HUDEP-2 (cell line): ENCODE measurements around the gene SLC39A8.
"Not testable (repeated sequence)": the region's sequence is repeated elsewhere in the genome, so short reads cannot be mapped to it uniquely, and the experiment has no call there.

ENCODE experiments used
- DNase-seq, 76 experiments: peaks; one replicate each; lab custom pipeline; 2025; ENCODE audit not compliant: unreplicated experiment in 76 of 76; lab: John Stamatoyannopoulos, UW

The SLC39A8 gene

DNA sequence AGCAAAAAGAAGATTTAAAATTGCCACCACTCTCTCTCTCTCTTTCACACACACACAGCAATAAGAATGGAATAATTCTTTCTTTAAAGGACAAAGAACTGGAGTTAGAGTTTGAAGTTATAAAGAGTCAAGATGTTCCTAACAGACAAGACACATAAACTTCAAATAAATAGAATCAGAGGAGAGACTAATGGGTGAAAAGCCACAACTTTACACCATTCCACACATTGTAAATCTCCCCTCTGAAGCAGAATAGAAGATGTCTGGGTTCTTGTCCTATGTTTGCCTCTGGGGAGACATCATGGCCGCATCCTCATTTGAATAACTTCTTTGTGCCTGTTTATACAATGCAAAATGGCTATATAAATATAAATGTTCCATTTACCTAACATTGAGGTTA lies 39.6 kb downstream of the SLC39A8 start:
- DNase-seq: no peak

DNA sequence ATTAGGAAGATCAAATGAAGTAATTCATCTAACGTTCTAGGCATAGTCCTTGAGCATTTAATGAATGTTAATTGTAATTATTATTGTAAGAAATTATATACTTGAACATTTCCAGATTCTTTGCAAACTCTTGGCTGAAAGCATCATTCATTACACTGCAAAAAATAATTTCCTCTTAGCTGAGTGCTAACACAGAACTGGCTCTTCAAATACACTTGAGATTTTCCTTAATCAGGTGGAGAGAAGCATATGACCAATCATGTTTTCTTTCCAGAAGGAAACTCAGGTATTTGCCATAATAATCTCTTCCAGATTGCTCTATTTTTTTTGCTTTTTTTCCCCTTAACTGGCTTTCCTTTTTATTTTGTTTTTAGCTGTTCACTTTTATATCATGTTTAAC lies 42.5 kb downstream of the SLC39A8 start:
- no peak for DNase-seq

DNA sequence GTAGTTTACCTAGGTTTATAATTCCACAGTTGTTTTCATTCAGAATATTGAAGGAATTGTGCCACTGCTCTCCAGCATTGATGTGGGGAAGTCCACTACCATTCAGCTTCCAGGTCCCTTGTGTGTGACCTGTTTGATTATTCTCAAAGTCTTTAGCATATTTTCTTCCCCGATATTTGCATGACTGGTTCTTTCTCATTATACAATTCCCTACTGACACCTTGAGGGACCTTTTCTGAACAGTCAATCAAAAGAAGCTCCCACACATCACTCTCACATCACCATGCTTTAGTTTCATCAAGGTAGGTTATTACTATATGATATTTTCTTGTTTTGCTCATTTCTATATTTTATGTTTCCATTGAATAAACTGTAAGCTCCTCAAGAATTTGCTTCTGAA lies 44.1 kb downstream of the SLC39A8 start:
- DNase-seq: no peak

DNA sequence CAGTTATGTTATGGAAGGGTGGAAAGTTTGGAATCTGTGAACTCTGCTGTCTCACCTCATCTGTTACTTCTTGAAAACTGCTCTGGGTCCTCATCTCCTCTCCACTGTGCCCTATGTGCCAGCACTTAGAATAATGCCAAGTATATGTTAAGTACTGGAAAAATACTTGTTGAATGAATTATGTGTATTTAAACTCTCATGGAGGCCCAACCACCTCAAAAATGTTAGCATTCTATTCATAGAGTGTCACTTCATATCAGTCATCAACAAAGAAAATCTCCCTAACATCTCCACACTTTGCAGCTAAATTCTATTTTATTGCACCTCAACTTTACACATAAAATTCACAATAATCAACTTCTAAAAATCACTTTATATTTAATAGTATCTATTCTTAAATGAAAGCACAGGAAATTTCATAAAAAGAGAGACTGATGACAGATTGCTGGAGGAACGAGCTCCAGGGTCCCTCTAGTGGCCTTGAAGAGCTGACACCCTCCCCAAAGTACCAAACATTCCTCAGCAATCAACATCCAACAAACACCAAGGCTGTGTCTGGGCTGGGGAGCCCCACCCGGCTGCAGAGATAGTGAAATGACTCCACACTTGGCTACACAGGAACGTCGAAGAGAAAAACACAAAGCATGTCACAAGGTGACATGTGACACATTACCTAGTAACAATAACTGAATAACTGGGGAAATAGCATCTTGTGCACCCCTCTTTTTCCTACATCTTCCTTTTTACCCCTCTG lies 45.8 kb downstream of the SLC39A8 start:
- peak in 72 of 76 experiments; percentile 14 to 81 (median 54) for DNase-seq

- DNase-seq: no peak
Measured at GRCh38 chr4:102298716-102299115, 46.6 kb downstream of the SLC39A8 start.

GRCh38 chr4:102295153-102295862 lies 50.0 kb downstream of the SLC39A8 start:
- no peak for DNase-seq

DNA sequence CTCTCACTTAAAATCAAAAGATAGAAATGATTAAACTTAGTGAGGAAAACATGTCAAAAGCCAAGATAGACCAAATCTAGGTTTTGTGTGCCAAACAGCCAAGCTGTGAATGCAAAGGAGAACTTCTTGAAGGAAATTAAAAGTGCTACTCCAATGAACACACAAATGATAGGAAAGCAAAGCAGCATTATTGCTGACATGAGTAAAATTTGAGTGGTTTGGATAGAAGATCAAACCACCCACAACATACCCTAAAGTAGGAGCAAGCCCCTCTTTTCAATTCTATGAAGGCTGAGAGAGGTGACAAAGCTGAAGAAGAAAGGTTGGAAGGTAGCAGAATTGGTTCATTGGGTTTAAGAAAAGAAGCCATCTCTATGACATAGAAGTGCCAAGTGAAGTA lies 56.8 kb downstream of the SLC39A8 start:
- no peak for DNase-seq

DNA sequence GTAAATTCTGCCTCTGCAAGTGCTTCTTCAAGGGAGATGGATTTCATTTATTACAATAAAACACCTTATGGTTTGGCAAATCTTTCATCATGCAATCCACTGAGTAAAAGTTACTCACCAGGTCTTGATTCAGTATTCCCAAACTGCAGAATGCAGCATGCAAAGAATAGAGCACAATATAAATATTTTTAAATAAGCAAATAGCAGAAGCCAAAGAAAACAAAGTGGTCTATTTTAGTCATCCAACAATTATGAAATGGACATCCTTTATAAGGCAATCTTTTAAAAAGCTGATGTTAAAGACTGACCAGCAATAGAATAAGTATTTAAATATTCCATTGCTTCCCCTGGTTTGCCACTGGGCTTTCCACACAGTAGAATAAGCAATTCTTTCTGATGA lies 59.5 kb downstream of the SLC39A8 start:
- DNase-seq: no peak

DNA sequence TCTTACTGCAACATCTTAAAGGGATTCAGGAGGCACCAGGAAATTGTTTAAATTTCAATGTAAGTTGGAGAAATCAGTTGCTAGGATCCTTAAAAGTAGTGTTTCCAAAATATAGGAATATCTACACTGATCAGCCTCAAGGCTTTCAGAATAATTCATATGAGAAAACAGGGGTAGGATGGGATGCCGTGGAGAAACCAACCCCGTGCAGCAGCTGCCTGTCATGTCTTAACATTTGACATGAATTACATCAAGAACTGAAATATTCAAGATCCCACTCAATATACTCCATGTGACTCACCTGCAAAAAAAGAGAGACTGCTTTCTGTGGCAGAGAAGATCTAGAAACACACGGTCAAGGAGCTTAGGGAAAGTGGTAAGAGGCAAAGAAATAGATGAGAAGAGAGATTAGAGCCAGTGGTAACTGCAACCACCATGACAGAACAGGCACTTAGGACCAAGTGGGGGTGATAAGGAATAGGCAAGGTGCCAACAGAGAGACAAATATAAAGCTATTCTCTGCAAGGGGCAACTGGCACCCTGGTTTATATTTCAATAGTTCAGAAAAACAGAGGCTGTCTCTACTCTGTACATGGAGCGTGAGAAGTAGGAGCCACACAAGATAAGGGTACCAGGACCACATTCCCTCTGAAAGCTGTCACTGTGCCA lies 64.0 kb downstream of the SLC39A8 start:
- DNase-seq: peak in 37 of 76 experiments; percentile 0 to 61 (median 16)

GRCh38 chr4:102273317-102273716 lies 72.0 kb downstream of the SLC39A8 start:
- not testable (repeated sequence) for DNase-seq

DNA sequence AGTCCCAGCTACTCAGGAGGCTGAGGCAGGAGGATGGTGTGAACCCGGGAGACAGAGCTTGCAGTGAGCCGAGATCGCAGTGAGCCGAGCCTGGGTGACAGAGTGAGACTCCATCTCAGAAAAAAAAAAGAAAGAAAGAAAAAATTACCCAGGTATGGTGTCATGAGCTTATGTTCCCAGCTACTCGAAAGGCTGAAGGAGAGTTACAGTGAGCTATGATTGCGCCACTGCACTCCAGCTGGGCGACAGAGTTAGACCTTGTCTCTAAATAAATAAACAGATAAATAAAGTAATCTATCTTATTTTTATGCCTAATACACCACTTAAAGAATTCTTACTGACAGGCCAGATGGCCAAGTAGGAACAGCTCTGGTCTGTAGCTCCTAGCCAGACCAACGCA lies 73.0 kb downstream of the SLC39A8 start:
- DNase-seq: no peak

DNA sequence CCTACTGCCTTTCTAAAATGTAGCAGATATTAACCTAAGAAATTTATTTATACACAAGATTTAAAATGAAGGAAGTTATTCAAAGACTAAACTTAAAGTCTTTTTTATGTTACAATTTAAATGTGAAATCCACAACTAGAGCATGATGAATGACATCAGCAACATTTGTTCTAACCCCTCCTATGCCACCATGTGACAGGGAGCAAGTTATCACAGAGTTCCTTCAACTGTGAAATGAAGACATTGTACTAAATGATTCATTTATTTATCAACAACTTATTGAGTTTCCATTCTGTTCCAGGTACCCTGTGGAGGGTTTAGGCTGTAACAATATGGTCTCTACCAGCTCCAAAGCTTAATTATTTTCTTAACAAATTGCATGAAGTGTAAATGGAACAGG lies 76.9 kb downstream of the SLC39A8 start:
- peak in 1 of 76 experiments; percentile 6 for DNase-seq

GRCh38 chr4:102263024-102263787 lies 82.1 kb downstream of the SLC39A8 start:
- peak in 1 of 76 experiments; percentile 7 for DNase-seq

- DNase-seq: no peak
Measured at GRCh38 chr4:102259702-102260101, 85.6 kb downstream of the SLC39A8 start.

GRCh38 chr4:102259081-102259480 lies 86.2 kb downstream of the SLC39A8 start:
- no peak for DNase-seq

DNA sequence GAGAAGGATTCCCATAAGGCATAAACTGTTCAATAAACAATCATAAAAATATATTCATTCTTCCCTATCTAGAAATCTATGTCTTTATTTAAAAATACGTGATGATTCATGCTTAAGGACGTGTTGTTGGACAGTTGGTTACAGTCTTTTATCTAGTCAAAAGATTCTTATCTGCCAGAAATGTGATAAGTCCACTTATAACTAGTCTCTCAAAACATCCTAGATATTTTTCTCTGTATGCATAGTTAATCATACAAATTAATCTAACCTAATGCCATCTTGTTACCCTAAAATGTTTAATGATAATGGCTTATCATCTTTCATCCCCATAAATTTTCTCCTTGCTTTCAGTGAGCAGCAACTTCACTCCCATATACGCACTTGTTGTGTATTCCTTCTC lies 89.0 kb downstream of the SLC39A8 start:
- DNase-seq: no peak

DNA sequence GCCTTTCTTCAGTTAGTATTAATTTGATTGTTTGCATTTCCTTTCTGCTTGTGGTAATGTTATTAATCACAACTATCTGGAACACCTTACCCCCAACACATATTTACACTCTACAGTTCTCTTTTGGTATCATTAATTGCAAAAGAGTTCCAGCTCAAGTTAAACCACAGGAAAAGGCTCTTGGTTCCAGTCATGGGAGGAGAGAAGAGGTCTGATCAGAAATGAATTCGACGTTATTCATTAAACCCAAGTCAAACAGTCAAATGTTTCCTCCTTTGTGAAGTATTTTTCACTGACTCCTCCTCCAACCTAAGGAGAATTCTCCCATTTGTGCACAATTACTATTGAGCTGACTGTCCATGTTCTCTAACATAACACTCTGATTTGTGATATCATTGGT lies 91.4 kb downstream of the SLC39A8 start:
- DNase-seq: no peak

DNA sequence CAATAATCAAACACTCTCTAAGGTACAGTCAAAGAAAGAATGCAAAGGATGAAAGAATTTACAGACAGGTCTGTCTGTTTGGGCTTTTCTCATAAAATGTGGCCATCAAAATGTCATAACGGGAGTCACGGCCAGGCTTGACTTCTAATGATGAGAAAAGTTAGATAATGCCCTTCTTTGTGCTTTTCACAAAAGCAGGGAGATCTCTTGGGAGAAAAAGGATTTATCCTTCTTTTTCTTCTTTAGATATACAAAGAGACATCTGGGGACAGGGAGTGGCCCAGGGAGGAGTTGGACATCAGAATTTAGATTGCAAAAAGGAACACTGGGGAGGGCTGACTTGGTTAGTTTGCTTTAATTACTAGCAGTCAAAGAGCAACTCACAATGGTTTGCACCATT lies 93.1 kb downstream of the SLC39A8 start:
- DNase-seq: no peak

GRCh38 chr4:102250341-102250740 lies 94.9 kb downstream of the SLC39A8 start:
- DNase-seq: no peak

DNA sequence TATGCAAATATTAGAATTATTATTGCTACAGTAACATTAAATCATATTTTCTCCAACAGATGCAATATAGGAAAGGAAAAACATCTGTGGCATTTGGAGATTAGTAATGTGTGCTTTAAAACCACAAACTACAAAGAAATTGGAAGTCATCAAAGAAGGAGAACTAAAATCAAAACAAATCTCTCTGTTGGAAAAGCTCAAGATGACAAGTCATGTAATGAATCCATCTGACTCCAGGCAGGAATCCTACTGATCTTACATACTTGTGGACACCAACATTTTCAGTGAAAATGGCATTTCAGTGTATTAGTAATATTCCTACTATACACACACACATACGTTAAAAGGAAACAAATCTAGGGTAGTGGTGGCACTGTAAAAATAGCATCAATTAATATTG lies 98.2 kb downstream of the SLC39A8 start:
- no peak for DNase-seq

DNA sequence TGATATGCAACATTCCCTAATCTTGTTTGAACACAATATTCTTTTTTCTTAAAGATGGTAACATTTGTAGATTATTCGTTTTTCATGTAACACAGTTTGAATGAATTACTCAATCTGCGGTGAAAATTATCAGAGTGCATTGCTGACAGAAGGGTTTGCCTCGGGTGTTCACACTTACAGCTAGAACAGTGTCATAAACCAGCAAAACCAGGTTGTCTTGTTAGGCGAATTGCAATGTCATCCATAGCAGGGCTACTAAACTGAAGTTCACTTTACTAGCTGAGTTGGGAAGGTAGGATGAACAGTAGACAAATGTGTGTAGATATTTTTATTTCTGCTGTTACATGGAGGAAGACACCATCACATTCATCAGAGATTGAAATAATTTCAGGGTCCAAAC lies 98.9 kb downstream of the SLC39A8 start:
- DNase-seq: no peak
